ENCODE data around the gene RBCK1. TPM values are rescaled to one million over a fixed set of nuclear protein-coding genes. Genes with fewer than 3 reads are reported as not detected.

RBCK1 gene
- total RNA-seq, 4 donors from 2014 or later = 49.9 to 88.1 (median 52.9) TPM

DNA sequence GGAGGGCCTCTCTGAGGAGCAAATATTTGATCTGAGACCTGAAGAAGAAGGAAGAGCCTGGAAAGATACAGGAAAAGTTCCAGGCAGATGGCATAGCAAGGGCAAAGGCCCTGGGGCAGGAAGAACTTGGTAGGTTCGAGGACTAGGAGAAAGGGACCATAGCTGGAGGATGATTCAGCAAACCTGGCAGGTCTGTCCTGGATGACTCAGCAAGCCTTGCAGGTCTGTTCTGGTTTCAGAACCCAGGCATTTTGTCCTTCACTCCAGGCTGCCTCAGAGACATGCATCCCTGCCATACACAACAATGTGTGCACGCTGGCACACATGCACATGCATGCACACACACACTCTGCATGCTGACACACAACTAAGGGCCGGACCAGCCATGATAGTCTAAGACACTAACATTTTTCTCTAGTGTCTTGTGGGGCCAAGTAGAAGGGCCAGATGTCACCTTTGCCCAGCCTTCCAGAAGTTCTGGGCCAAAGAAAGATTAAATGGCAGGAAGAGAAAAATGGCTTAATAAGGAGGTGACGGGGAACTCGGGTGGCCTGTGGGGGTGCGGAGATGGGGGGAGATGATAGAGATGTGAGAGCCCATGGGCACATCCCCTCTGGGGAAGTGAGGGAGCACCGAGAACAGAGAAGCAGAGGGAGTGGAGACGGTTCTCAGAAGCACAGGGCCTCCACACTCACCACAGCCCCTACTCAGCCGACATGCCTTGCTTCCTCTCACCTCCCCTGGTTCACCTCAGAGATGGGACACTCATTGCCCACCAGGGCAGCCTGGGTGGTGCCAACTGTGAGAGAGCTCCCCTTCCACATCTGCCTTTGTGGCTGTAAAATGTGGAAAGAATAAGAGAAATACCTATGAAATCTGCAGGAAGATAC lies 42.9 kb upstream of the RBCK1 start:
- TF ChIP-seq CTCF (IDR thresholded peaks at IDR 0.05) = no peak

GRCh38 chr20:366041-366718 lies 41.9 kb upstream of the RBCK1 start:
- DNase-seq (ENCODE audit: low spot score) (no peak), ATAC-seq (ENCODE audit: low FRiP score) (no peak)
- TF ChIP-seq CTCF (IDR thresholded peaks at IDR 0.05) = no peak

More for the DNA sequence above, 42.9 kb upstream of the RBCK1 start:
- ATAC-seq (ENCODE audit: low FRiP score) (no peak), DNase-seq (ENCODE audit: low spot score) (no peak)

GRCh38 chr20:366719-367485 lies 41.2 kb upstream of the RBCK1 start:
- TF ChIP-seq CTCF (IDR thresholded peaks at IDR 0.05) = no peak
- ATAC-seq (ENCODE audit: low FRiP score) = no peak
- no peak for DNase-seq (ENCODE audit: low spot score)

DNA sequence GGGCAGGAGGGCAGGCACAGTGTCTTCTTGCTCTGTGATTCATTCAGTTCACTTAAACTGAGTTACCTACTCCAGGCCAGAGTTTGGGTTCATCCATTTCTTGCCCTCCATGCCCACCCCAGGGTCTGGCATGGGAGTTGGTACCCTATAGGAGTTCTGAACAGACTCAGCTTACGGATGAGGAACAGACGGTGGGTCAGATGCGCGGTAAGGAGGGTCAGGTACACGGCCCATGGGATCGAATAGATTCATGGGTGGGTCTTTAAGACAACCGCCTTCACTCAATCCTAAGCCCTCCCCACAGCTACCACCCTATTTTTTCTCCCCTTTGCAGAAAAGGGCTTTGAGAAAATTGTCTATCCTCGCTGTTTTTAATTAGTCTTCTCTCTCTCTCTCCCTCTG lies 40.6 kb upstream of the RBCK1 start:
- ATAC-seq (ENCODE audit: low FRiP score) = no peak
- DNase-seq (ENCODE audit: low spot score) = no peak
- TF ChIP-seq CTCF (IDR thresholded peaks at IDR 0.05) = no peak

DNA sequence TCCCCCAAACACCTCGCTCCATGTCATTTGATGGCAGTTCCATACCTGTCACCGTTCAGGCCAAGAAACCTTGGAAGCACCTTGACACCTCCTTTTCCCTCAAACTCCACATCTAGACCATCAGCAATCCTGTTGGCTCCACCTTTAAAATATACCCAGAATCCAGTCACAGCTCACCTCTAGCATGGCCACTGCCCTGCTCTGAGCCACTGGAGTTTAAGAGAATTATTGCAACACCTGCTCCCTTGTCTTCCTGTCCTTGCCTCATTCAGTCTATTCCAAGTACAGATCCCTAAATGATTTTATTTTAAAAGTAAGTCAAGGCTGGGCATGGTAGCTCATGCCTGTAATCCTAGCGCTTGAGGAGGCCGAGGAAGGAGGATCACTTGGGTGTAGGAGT lies 39.2 kb upstream of the RBCK1 start:
- DNase-seq (ENCODE audit: low spot score) = no peak
- TF ChIP-seq CTCF (IDR thresholded peaks at IDR 0.05) = no peak
- ATAC-seq (ENCODE audit: low FRiP score) = no peak

- no peak for ATAC-seq (ENCODE audit: low FRiP score)
- no peak for TF ChIP-seq CTCF (IDR thresholded peaks at IDR 0.05)
- no peak for DNase-seq (ENCODE audit: low spot score)
Measured at GRCh38 chr20:370151-370600, 37.9 kb upstream of the RBCK1 start.

Data from omental fat pad (tissue), 4 donors.